T-helper 22 cell (primary cell): ENCODE measurements around the gene KIR3DL3.
"Not testable (repeated sequence)": the region's sequence is repeated elsewhere in the genome, so short reads cannot be mapped to it uniquely, and the experiment has no call there.

Source experiments
- DNase-seq: peaks from one replicate; pipeline ENCODE4 v3.0.0-alpha.2; 2020; ENCODE audit warnings: low read depth

KIR3DL3 gene

DNA sequence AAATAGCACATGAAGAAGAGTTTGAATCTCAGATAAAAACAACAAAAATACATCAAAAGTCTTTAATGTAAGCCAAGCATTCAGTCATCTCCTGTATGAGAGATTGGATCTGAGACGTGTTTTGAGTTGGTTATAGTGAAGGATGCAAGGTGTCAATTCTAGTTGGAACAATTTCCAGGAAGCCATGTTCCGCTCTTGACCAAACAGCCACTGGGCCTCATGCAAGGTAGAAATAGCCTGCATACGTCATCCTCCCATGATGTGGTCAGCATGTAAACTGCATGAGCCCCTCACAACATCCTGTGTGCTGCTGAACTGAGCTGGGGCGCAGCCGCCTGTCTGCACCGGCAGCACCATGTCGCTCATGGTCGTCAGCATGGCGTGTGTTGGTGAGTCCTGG is at the start of gene KIR3DL3:
Gene KIR3DL3 (plus strand): TSS at position 301 of the 400 bp plus-strand sequence. CDS start 55 bp downstream, at position 356.
- DNase-seq = no peak

- not testable (repeated sequence) for DNase-seq
These were observed 47.9 kb upstream of the KIR3DL3 start for GRCh38 chr19:54676210-54676834.

DNA sequence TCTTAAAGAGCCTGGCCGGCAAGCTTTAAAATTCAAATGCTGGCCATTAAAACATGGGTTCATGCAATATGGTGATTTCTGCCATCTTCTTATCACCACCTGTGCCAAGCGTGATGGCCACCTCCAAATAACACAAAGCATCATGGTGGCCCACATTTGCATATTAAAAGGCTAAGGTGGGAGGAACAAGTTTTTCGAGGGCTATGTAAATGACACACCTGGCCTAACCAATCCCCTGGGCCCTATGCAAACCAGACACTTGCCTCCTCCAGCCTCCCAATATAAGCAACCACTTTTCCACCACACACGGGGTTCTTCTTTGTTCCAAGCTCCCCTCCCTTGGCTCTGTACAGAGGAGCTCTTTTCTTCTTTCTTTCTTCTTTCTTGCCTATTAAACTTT is 47.0 kb upstream of the KIR3DL3 start:
- DNase-seq = no peak

- not testable (repeated sequence) for DNase-seq
These were observed 42.6 kb upstream of the KIR3DL3 start for GRCh38 chr19:54681596-54681995.

DNA sequence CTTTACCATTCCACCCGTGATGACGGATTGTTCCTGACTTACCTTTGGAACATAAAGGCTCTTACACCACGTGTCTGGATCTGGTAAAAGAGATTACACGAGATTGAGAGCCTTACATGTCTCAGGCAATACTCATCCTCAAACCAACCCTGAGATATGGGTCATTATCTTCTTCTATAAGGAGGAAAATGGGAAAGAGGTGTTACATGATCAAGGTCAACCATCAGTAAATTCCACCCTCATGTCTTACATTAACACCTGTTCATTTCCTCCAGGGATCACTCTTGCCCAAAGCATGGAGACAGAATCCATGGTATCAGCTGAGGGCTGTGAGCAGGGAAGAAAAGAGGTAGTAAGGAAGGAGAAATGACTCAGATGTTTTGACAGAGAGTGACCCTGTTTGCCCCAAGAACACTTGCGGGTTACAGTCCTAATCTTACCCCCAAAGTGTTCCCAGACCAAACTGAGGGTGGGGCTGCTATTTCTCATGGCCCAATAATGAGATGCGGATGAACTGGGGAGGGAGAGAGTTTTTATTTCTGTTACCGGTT is 41.9 kb upstream of the KIR3DL3 start:
- DNase-seq = no peak

- DNase-seq = no peak
These were observed 39.7 kb upstream of the KIR3DL3 start for GRCh38 chr19:54684527-54684926.

GRCh38 chr19:54691582-54692297 is 32.5 kb upstream of the KIR3DL3 start:
- no peak for DNase-seq

DNA sequence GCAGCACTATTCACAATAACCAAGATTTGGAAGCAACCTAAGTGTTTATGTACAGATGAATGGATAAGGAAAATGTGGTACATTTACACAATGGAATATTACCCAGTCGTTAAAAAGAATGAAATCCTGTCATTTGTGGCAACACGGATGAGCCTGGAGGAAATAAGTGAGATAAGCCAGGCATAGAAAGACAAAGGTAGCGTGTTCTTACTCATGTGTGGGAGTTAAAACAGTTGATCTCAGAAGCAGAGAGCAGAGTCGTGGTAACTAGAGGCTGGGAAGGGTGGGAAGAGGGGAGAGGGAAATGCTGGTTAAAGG is 32.0 kb upstream of the KIR3DL3 start:
- DNase-seq = no peak

DNA sequence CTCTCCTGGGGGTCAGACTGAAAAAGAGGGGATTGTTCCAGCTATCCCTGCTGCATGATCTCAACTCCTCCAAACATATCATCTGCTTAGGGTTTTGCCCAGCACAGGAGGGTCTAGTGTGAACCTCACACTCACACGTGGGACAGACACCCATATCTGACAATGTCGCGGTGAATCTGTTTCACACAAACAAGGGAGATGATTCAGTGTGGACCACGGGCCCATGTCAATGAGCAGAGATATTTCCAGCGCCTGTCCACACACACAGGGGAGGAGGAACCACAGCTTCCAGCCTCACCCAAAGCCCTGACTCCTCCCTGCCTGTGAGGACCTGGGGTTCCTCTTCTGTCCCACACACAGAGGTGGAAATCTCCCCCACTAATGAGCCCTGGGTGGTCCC is 29.6 kb upstream of the KIR3DL3 start:
- no peak for DNase-seq

- no peak for DNase-seq
These were observed 28.1 kb upstream of the KIR3DL3 start for GRCh38 chr19:54696117-54696548.

GRCh38 chr19:54696766-54697165 is 27.5 kb upstream of the KIR3DL3 start:
- no peak for DNase-seq

DNA sequence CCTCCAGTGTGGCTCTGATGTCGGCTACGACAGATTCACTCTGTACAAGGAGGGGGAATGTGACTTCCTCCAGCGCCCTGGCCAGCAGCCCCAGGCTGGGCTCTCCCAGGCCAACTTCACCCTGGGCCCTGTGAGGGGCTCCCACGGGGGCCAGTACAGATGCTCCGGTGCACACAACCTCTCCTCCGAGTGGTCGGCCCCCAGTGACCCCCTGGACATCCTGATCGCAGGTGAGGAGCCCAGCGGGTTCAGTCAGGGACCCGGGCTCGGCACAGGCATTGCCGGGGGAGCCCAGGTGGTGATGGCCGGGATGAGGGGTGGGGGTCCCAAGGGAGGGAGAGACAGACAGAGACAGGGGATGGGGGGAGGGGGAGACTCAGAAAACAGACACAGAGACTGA is 26.5 kb upstream of the KIR3DL3 start:
- DNase-seq = not testable (repeated sequence)

- no peak for DNase-seq
These were observed 19.3 kb upstream of the KIR3DL3 start for GRCh38 chr19:54704928-54705327.

DNA sequence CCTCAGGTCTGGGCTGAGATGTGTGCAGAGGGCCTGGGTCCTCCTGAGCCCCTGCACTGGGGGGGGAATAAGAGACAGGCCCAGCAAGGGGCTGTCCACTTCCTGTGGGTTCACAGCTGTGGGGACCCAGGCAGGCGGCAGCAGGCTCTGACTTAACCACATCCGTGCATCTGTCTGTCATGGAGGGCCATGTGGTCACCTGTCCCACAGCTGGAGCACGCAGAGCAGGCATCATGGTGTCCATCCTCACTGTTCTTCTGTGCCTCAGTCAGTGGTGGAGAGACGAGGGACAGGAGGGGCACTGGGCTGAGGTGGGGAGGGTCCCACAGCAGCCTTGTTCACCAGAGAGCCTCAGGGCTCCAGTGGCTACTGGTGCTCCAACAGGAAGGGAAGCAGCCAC is 16.3 kb upstream of the KIR3DL3 start:
- no peak for DNase-seq

- no peak for DNase-seq
These were observed 15.5 kb upstream of the KIR3DL3 start for GRCh38 chr19:54708781-54709180.

DNA sequence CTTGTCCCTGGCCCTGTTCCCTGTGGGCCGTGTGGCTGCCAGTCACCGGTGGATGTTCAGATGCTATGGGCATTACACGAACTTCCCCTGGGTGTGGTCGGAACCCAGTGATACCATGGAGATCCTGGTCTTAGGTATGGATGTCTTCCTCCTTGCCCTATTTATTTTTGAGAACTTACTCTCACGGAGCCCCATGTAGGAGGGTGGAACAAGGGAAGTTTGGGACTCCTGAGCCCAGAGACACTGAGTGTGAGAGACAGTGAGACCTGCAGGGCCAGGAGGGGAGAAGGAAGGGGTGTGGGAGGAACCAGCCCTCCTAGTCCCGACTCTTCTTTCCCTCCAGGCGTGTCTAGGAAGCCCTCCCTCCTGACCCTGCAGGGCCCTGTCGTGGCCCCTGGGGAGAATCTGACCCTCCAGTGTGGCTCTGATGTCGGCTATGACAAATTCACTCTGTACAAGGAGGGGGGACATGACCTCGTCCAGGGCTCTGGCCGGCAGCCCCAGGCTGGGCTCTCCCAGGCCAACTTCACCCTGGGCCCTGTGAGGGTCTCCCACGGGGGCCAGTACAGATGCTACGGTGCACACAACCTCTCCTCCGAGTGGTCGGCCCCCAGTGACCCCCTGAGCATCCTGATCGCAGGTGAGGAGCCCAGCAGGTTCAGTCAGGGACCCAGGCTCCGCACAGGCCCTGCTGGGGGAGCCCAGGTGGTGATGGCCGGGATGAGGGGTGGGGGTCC is 14.9 kb upstream of the KIR3DL3 start:
- DNase-seq = no peak

GRCh38 chr19:54709956-54710355 is 14.3 kb upstream of the KIR3DL3 start:
- DNase-seq = not testable (repeated sequence)

GRCh38 chr19:54724644-54725043 is 402 bp downstream of the KIR3DL3 start:
- no peak for DNase-seq

GRCh38 chr19:54725321-54725720 is 1.1 kb downstream of the KIR3DL3 start:
- DNase-seq = no peak

DNA sequence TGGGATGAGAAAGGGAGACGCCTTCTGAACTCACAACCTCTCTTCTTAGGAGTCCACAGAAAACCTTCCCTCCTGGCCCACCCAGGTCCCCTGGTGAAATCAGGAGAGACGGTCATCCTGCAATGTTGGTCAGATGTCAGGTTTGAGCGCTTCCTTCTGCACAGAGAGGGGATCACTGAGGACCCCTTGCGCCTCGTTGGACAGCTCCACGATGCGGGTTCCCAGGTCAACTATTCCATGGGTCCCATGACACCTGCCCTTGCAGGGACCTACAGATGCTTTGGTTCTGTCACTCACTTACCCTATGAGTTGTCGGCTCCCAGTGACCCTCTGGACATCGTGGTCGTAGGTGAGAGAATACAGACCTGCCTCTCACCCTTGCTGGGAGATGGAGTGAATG is 3.3 kb downstream of the KIR3DL3 start:
- DNase-seq = no peak

DNA sequence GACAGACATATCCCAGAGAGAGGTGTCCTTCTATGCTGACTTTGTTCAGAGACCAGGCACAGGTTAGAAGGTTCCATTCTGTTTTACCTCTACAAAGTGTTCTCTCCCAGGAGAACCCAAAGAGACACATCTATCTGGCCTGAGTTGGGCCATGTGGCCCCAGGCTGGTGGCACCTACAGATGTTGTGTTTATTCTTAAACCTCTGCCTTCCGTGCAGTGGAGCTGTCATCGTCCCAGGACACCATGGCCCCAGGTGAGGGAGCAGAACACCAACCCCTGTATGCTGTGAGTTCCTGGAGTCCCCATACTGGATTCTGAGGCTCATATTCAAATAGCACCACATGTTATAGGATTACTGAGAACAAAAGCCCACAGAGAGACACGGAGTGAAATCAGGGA is 3.9 kb downstream of the KIR3DL3 start:
- DNase-seq = no peak

- DNase-seq = no peak
These were observed 5.4 kb downstream of the KIR3DL3 start for GRCh38 chr19:54729416-54730188.
